ENCODE data around the gene PLAGL1. TPM values are rescaled to one million over a fixed set of nuclear protein-coding genes. Genes with fewer than 3 reads are reported as not detected.

The PLAGL1 gene
- total and polyA plus RNA-seq, 11 donors: 6.6 to 27.3 (median 9.5) TPM

DNA sequence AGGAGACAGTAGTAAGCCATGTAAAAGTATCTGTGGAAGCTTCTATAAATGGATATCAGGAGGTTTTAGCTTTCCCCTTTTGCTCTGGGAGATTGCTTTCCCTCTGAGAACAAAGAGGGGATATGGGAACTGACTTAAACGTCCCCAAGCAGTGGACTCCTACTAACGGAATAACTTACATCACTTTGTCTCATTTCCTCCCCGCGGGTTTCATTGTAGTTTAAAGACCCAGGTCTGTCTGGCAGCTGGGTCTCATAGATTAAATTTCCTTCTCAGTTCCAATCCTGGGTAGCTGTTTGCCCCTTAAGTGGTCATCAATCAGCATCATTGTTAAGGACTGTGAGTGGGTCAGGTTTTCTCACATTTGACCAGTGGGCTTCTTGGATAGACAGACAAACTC is 68.7 kb downstream of the PLAGL1 start:
- H3K4me1 ChIP-seq: peaks cover 0 to 17% (median 0%) of the 10 kb centered on the region in 12 donors
- no peak for DNase-seq
- no peaks in the 10 kb centered on the region for H3K36me3 ChIP-seq
- ATAC-seq: peak in 1 of 4 donors; percentile 47
- H3K4me3 ChIP-seq: no peak overlapping the region
- WGBS, 4 donors: 25 to 35% (median 33%) methylated on average over 4 of the region's 4 CpGs
- H3K27me3 ChIP-seq: no peaks in the 10 kb centered on the region
- no peaks in the 10 kb centered on the region for H3K9me3 ChIP-seq
- TF ChIP-seq, protein P1, sequence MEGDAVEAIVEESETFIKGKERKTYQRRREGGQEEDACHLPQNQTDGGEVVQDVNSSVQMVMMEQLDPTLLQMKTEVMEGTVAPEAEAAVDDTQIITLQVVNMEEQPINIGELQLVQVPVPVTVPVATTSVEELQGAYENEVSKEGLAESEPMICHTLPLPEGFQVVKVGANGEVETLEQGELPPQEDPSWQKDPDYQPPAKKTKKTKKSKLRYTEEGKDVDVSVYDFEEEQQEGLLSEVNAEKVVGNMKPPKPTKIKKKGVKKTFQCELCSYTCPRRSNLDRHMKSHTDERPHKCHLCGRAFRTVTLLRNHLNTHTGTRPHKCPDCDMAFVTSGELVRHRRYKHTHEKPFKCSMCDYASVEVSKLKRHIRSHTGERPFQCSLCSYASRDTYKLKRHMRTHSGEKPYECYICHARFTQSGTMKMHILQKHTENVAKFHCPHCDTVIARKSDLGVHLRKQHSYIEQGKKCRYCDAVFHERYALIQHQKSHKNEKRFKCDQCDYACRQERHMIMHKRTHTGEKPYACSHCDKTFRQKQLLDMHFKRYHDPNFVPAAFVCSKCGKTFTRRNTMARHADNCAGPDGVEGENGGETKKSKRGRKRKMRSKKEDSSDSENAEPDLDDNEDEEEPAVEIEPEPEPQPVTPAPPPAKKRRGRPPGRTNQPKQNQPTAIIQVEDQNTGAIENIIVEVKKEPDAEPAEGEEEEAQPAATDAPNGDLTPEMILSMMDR (IDR thresholded peaks at IDR 0.05): no peak
- TF ChIP-seq POLR2A (IDR thresholded peaks at IDR 0.05): no peak
- intact Hi-C loops (cut with DNase I): loop anchor here in 2 of 10 donors (5.0 kb wide), 1 partner anchor 73 kb away; no protein-coding TSS in a partner anchor
- peak overlapping the region in 1 of 12 donors; percentile 0 for H3K27ac ChIP-seq

DNA sequence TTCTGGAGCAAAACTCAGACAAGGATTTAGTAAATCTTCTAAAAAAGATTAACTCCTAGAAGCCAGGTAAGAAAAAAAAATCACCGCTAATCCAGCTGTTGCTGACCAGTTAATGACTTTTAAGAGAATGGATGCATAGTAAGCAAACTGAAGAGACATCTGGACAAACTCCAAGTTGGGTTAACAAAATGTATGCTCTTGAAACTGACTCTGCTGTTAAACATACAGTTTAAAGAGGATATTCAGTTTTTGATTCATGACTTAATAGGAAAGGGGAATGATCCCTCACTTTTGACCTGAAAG is 70.4 kb downstream of the PLAGL1 start:
- TF ChIP-seq POLR2A (IDR thresholded peaks at IDR 0.05): no peak
- TF ChIP-seq, protein P1 (IDR thresholded peaks at IDR 0.05): no peak
- no peak overlapping the region for H3K4me3 ChIP-seq
- ATAC-seq: no peak
- no peak for DNase-seq
- H3K36me3 ChIP-seq: no peaks in the 10 kb centered on the region
- peaks cover 0 to 3% (median 0%) of the 10 kb centered on the region in 12 donors for H3K9me3 ChIP-seq
- H3K4me1 ChIP-seq: peaks cover 0 to 17% (median 0%) of the 10 kb centered on the region in 12 donors
- no peaks in the 10 kb centered on the region for H3K27me3 ChIP-seq
- intact Hi-C loops (cut with DNase I): loop anchor here in 2 of 10 donors (5.0 kb wide), 1 partner anchor 75 kb away; no protein-coding TSS in a partner anchor
- 90 to 96% (median 95%) methylated on average over 1 of the region's 1 CpG for WGBS, 4 donors
- peak overlapping the region in 1 of 12 donors; percentile 35 for H3K27ac ChIP-seq

DNA sequence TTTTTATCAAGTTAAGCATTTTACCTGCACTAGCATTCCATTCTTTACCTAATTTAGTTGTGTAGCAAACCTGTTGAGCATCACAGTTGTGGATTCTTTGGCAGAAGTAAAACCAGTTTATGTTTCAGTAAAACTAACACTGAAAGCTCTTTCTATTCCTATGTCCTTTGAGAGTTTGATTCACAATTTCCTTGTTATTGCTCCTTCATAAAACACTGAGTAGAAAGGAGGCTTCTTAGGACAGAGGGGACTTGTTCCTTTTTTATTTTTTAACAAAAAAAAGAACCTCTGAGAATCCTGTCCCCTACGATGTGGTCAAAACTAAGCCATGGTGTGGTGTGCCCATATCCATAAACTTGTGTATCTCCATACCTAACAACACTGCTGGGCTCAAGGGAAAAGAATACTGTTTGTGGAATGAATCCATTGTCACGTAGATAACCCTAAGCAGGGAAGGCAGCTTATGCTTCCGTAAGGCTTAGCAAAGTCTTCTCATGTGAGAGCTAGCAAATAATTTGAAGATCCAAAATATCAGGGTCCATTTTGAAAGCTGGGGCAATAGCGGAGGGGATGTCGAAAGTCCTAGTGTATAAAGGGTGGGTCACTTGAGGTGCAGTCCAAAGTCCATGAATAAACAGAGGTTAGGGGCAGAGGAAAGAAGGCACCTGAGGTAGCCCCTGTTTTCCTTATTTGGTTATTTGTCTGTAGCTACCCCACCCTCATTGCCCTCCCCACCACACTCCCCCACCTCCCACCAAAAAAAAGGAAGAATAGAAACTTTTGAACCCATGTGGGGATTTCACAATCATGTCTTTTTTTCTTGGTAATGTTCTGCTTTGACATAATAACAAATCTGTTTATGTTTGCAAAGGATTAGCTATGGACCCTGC is 71.0 kb downstream of the PLAGL1 start:
- whole genome bisulfite sequencing, 4 donors: 73 to 76% (median 76%) methylated on average over 5 of the region's 5 CpGs
- Histone ChIP-seq H3K27me3 (no peaks in the 10 kb centered on the region), H3K27ac (no peak overlapping the region), H3K4me3 (no peak overlapping the region), H3K4me1 (peaks cover 0 to 17% (median 0%) of the 10 kb centered on the region in 12 donors), H3K36me3 (no peaks in the 10 kb centered on the region), H3K9me3 (peaks cover 0 to 8% (median under 1%) of the 10 kb centered on the region in 12 donors)
- no peak for DNase-seq
- ATAC-seq: no peak
- TF ChIP-seq, protein P1 (IDR thresholded peaks at IDR 0.05): no peak
- no peak for TF ChIP-seq POLR2A (IDR thresholded peaks at IDR 0.05)
- intact Hi-C loops (cut with DNase I): loop anchor here in 2 of 10 donors (5.0 kb wide), 1 partner anchor 75 kb away; no protein-coding TSS in a partner anchor

DNA sequence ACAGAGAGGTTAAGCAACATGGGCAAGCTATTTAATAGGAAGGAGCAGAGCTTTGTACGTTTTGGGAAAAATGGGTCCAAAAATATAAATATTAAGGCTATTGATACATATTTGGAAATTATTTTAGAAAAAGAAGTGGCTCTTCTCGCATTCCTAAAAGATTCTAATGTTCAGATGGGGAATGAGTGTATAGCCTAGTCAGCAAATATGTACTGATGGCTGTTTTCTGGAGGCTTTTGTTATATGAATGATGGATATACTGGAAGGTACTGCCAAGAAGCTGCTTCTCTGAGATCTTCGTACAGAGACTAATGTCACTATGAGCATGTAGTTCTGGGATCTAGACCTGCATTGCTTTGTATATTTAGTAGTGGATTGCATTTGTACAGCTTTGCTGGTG is 71.7 kb downstream of the PLAGL1 start:
- no peaks in the 10 kb centered on the region for H3K36me3 ChIP-seq
- H3K9me3 ChIP-seq: peaks cover 0 to 15% (median 5%) of the 10 kb centered on the region in 12 donors
- H3K27me3 ChIP-seq: no peaks in the 10 kb centered on the region
- H3K4me3 ChIP-seq: no peak overlapping the region
- intact Hi-C loops (cut with DNase I): loop anchor here in 2 of 10 donors (5.0 kb wide), 1 partner anchor 76 kb away; no protein-coding TSS in a partner anchor
- no peak overlapping the region for H3K27ac ChIP-seq
- no peak for TF ChIP-seq POLR2A (IDR thresholded peaks at IDR 0.05)
- TF ChIP-seq, protein P1 (IDR thresholded peaks at IDR 0.05): no peak
- peaks cover 0 to 17% (median 0%) of the 10 kb centered on the region in 12 donors for H3K4me1 ChIP-seq
- WGBS, 4 donors: 87 to 95% (median 91%) methylated on average over 3 of the region's 3 CpGs
- ATAC-seq (no peak), DNase-seq (no peak)

All from heart left ventricle (tissue), 16 donors.